H9 (cell line): ENCODE data around the gene DMRT1. TPM values are rescaled to one million over a fixed set of nuclear protein-coding genes. Genes with fewer than 3 reads are reported as not detected.

Experiments used
- DNase-seq: peaks from one replicate; pipeline ENCODE4 v3.0.0-alpha.2; 2017
- H2AFZ ChIP-seq: one replicate; pipeline ENCODE4 v1.6.1; 2013; ENCODE audit warnings: mild to moderate bottlenecking, low read length, control low read depth, moderate library complexity
- H2AK5ac ChIP-seq: 2 replicates; pipeline ENCODE4 v1.6.1; 2013; ENCODE audit warnings: low read length, control low read depth, mixed read lengths; ENCODE audit not compliant: insufficient read length
- H2BK120ac ChIP-seq: one replicate; pipeline ENCODE4 v1.6.1; 2013; ENCODE audit warnings: low read depth, mild to moderate bottlenecking, low read length, control low read depth, inconsistent platforms; ENCODE audit not compliant: poor library complexity, severe bottlenecking
- H2BK12ac ChIP-seq: 2 replicates; pipeline ENCODE4 v1.6.1; 2013; ENCODE audit warnings: low read length, control low read depth, mixed read lengths, low read depth; ENCODE audit not compliant: insufficient read length
- H2BK15ac ChIP-seq: 2 replicates; pipeline ENCODE4 v1.6.1; 2013; ENCODE audit warnings: low read depth, low read length, control low read depth
- H2BK20ac ChIP-seq: one replicate; pipeline ENCODE4 v1.6.1; 2013; ENCODE audit warnings: low read depth, mild to moderate bottlenecking, low read length, control low read depth, inconsistent platforms; ENCODE audit not compliant: poor library complexity, severe bottlenecking
- H2BK5ac ChIP-seq: 2 replicates; pipeline ENCODE4 v1.6.1; 2013; ENCODE audit warnings: low read length, control low read depth, mixed read lengths; ENCODE audit not compliant: insufficient read length
- H3K14ac ChIP-seq: 2 replicates; pipeline ENCODE4 v1.6.1; 2013; ENCODE audit warnings: low read length, control low read depth; ENCODE audit not compliant: insufficient read depth
- H3K18ac ChIP-seq: 2 replicates; pipeline ENCODE4 v1.6.1; 2013; ENCODE audit warnings: low read depth, mild to moderate bottlenecking, mixed read lengths, low read length, control low read depth; ENCODE audit not compliant: insufficient read length
- H3K23ac ChIP-seq: 2 replicates; pipeline ENCODE4 v1.6.1; 2013; ENCODE audit warnings: low read length, control low read depth, mixed read lengths, low read depth; ENCODE audit not compliant: insufficient read length
- H3K23me2 ChIP-seq: 2 replicates; pipeline ENCODE4 v1.6.1; 2013; ENCODE audit warnings: low read depth, mild to moderate bottlenecking, mixed read lengths, low read length, control low read depth; ENCODE audit not compliant: insufficient read length, poor library complexity, severe bottlenecking
- H3K27ac ChIP-seq: 2 replicates; pipeline ENCODE4 v1.5.1; 2013; ENCODE audit warnings: low read length, control low read depth, mixed read lengths, low read depth; ENCODE audit not compliant: insufficient read length
- H3K27me3 ChIP-seq: 2 replicates; pipeline ENCODE4 v1.6.1; 2013; ENCODE audit warnings: low read length, control low read depth, inconsistent platforms; ENCODE audit not compliant: insufficient read depth
- H3K4ac ChIP-seq: 2 replicates; pipeline ENCODE4 v1.6.1; 2013; ENCODE audit warnings: low read depth, mild to moderate bottlenecking, control low read depth, inconsistent platforms, low read length, moderate library complexity
- H3K4me1 ChIP-seq: 2 replicates; pipeline ENCODE4 v1.6.1; 2013; ENCODE audit warnings: low read length, control low read depth, inconsistent platforms; ENCODE audit not compliant: insufficient read depth
- H3K4me2 ChIP-seq: 2 replicates; pipeline ENCODE4 v1.6.1; 2013; ENCODE audit warnings: low read length, control low read depth, mixed read lengths; ENCODE audit not compliant: insufficient read length, insufficient read depth
- H3K56ac ChIP-seq: 2 replicates; pipeline ENCODE4 v1.6.1; 2013; ENCODE audit warnings: low read depth, mild to moderate bottlenecking, mixed read lengths, low read length, control low read depth; ENCODE audit not compliant: insufficient read length
- H3K79me1 ChIP-seq: 2 replicates; pipeline ENCODE4 v1.6.1; 2013; ENCODE audit warnings: low read depth, mild to moderate bottlenecking, moderate library complexity, low read length, control low read depth, inconsistent platforms; ENCODE audit not compliant: insufficient read depth, poor library complexity, severe bottlenecking
- H3K79me2 ChIP-seq: 2 replicates; pipeline ENCODE4 v1.6.1; 2013; ENCODE audit warnings: low read length, control low read depth, inconsistent platforms; ENCODE audit not compliant: insufficient read depth
- H3K9ac ChIP-seq: 2 replicates; pipeline ENCODE4 v1.6.1; 2013; ENCODE audit warnings: low read length, control low read depth, mixed read lengths; ENCODE audit not compliant: insufficient read length; ENCODE audit errors: extremely low read depth
- H3K9me3 ChIP-seq: one replicate; pipeline ENCODE4 v1.6.1; 2013; ENCODE audit warnings: low read depth, low read length, inconsistent platforms; ENCODE audit not compliant: control insufficient read depth
- H3T11ph ChIP-seq: one replicate; pipeline ENCODE4 v1.6.1; 2013; ENCODE audit warnings: mild to moderate bottlenecking, low read length, control low read depth, inconsistent platforms
- H4K20me1 ChIP-seq: one replicate; pipeline ENCODE4 v1.6.1; 2013; ENCODE audit not compliant: control insufficient read depth, insufficient read length, insufficient read depth
- H4K5ac ChIP-seq: 2 replicates; pipeline ENCODE4 v1.6.1; 2013; ENCODE audit warnings: low read depth, mild to moderate bottlenecking, mixed read lengths, low read length, control low read depth; ENCODE audit not compliant: insufficient read length
- H4K8ac ChIP-seq: replicated peaks from 2 replicates; pipeline ENCODE4 v1.6.1; 2013; ENCODE audit warnings: low read length, control low read depth, mixed read lengths, low read depth; ENCODE audit not compliant: insufficient read length
- H4K91ac ChIP-seq: 2 replicates; pipeline ENCODE4 v1.6.1; 2013; ENCODE audit warnings: low read depth, mild to moderate bottlenecking, moderate library complexity, mixed read lengths, low read length, control low read depth; ENCODE audit not compliant: insufficient read length
- H3K27ac Mint-ChIP-seq, 3 experiments: 2 replicates in 2 of 3; 3 replicates in 1 of 3; pipeline ENCODE4 v1.8.0; 2020 to 2021; ENCODE audit warnings: mixed read lengths in 3 of 3, mild to moderate bottlenecking in 1 of 3, moderate library complexity in 1 of 3
- H3K27me3 Mint-ChIP-seq: 2 replicates; pipeline ENCODE4 v1.8.0; 2021; ENCODE audit warnings: low read depth, mild to moderate bottlenecking, moderate library complexity, mixed read lengths
- H3K36me3 Mint-ChIP-seq, 3 experiments: 2 replicates in 2 of 3; 3 replicates in 1 of 3; pipeline ENCODE4 v1.8.0; 2020 to 2021; ENCODE audit warnings: low read depth in 3 of 3, mixed read lengths in 3 of 3; ENCODE audit not compliant: insufficient read depth in 1 of 3
- H3K4me1 Mint-ChIP-seq, 2 experiments: 2 replicates each; pipeline ENCODE4 v1.8.0; 2020; ENCODE audit warnings: mixed read lengths in 2 of 2
- H3K4me3 Mint-ChIP-seq, 2 experiments: 2 replicates in 1 of 2; 3 replicates in 1 of 2; pipeline ENCODE4 v1.8.0; 2020 to 2021; ENCODE audit warnings: mild to moderate bottlenecking in 2 of 2, mixed read lengths in 2 of 2, moderate library complexity in 1 of 2
- H3K9me3 Mint-ChIP-seq, 2 experiments: 2 replicates in 1 of 2; 3 replicates in 1 of 2; pipeline ENCODE4 v1.8.0; 2020; ENCODE audit warnings: mild to moderate bottlenecking in 2 of 2, mixed read lengths in 2 of 2, moderate library complexity in 1 of 2
- WGBS: extraction: QIAGEN DNeasy Blood & Tissue Kit; methylation state at CpG from one replicate; pipeline ENCODE4 v1.1.7; 2013; ENCODE audit warnings: missing lambda C conversion rate, low lambda C conversion rate, mixed read lengths; ENCODE audit not compliant: insufficient read length; ENCODE audit errors: extremely low coverage; 5-methylcytosine and 5-hydroxymethylcytosine counted together
- total RNA-seq: library from RNA; stranded (reverse); gene quantifications from 2 replicates; pipeline ENCODE4 v1.2.1, GENCODE V29; 2021
- TF ChIP-seq, protein P1 (sequence below): fragments of 200-600 bp; sonication (generic); conservative IDR thresholded peaks from 3 replicates; pipeline ENCODE4 v1.8.0; 2021; ENCODE audit warnings: antibody characterized with exemption, mild to moderate bottlenecking

Gene DMRT1
- total RNA-seq, 1 experiment from 2014 or later, result not detected

DNA sequence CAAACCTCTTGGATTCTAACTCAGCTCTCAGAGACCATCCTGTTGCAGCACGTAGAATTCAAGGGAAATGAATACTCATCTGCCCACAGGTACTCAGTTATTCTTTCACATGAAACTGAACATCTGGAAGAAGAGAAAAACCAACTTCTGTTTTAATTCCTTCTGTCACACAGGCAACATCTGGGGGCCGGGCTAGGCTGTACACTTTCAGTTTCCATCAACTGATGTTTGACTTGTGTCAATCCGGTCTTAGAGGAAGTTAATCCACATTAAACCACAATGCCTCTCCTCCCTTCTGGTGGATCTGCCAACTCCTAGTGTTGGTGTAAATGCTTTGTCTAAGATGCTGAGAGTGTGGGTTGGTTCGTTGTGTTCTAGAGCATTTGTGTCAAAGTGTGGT is 152.5 kb downstream of the DMRT1 start:
- no peak overlapping the region for H3K14ac ChIP-seq
- no peaks in the 10 kb centered on the region for H3K4me1 Mint-ChIP-seq
- H2BK12ac ChIP-seq, result no peak overlapping the region
- peaks cover 67% of the 10 kb centered on the region for H3K27me3 Mint-ChIP-seq
- H3K27me3 ChIP-seq, result no peaks in the 10 kb centered on the region
- no peak overlapping the region for H3K4me3 Mint-ChIP-seq
- H3K79me2 ChIP-seq, result no peaks in the 10 kb centered on the region
- H3K27ac Mint-ChIP-seq, result no peak overlapping the region
- peaks cover 22 to 26% of the 10 kb centered on the region in 2 experiments for H3K9me3 Mint-ChIP-seq
- H3K36me3 Mint-ChIP-seq, result peaks cover 2 to 8% (median 3%) of the 10 kb centered on the region in 3 experiments; a peak in 3 of 7 replicates
- no peak overlapping the region for H2BK5ac ChIP-seq
- DNase-seq, result no peak
- no CpG with 5 or more reads among the region's 4 CpGs for WGBS
- H3K23me2 ChIP-seq, result no peaks in the 10 kb centered on the region
- no peak overlapping the region for H2BK120ac ChIP-seq
- H3K4me2 ChIP-seq, result no peak overlapping the region
- H2AK5ac ChIP-seq, result no peak overlapping the region
- no peak overlapping the region for H3K4ac ChIP-seq
- H3K9me3 ChIP-seq, result peaks cover 2% of the 10 kb centered on the region
- no peak overlapping the region for H3K23ac ChIP-seq
- H4K20me1 ChIP-seq, result no peaks in the 10 kb centered on the region
- no peak overlapping the region for H3K27ac ChIP-seq
- no peaks in the 10 kb centered on the region for H3K4me1 ChIP-seq
- H4K5ac ChIP-seq, result no peak overlapping the region
- no peaks in the 10 kb centered on the region for H3K79me1 ChIP-seq
- H3K56ac ChIP-seq, result no peak overlapping the region
- H3T11ph ChIP-seq, result no peak overlapping the region
- TF ChIP-seq, protein P1, sequence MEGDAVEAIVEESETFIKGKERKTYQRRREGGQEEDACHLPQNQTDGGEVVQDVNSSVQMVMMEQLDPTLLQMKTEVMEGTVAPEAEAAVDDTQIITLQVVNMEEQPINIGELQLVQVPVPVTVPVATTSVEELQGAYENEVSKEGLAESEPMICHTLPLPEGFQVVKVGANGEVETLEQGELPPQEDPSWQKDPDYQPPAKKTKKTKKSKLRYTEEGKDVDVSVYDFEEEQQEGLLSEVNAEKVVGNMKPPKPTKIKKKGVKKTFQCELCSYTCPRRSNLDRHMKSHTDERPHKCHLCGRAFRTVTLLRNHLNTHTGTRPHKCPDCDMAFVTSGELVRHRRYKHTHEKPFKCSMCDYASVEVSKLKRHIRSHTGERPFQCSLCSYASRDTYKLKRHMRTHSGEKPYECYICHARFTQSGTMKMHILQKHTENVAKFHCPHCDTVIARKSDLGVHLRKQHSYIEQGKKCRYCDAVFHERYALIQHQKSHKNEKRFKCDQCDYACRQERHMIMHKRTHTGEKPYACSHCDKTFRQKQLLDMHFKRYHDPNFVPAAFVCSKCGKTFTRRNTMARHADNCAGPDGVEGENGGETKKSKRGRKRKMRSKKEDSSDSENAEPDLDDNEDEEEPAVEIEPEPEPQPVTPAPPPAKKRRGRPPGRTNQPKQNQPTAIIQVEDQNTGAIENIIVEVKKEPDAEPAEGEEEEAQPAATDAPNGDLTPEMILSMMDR, result no peak
- H2BK15ac ChIP-seq, result no peak overlapping the region
- no peak overlapping the region for H2AFZ ChIP-seq
- H2BK20ac ChIP-seq, result no peak overlapping the region
- H3K9ac ChIP-seq, result no peak overlapping the region
- no peak overlapping the region for H3K18ac ChIP-seq
- H4K8ac ChIP-seq, result no peak overlapping the region
- H4K91ac ChIP-seq, result no peak overlapping the region
